Neural cell (in vitro differentiated cells): ENCODE measurements around the gene PPM1D.

Source experiments
- EP300 ChIP-seq: fragments of 450-650 bp; conservative IDR thresholded peaks from 2 replicates; pipeline ENCODE4 v1.6.1; 2014; ENCODE audit warnings: antibody characterized with exemption, mild to moderate bottlenecking, moderate library complexity; ENCODE audit not compliant: poor library complexity, severe bottlenecking
- EZH2 ChIP-seq: fragments of 200-600, 300-800 bp; shearing (Covaris generic), sonication (generic); IDR thresholded peaks from 2 replicates; pipeline ENCODE4 v1.6.1; 2014; ENCODE audit warnings: antibody characterized with exemption, low read length, borderline replicate concordance, mild to moderate bottlenecking; ENCODE audit not compliant: insufficient read depth, poor library complexity, severe bottlenecking
- TAF1 ChIP-seq: IDR thresholded peaks from 2 replicates; pipeline ENCODE4 v1.6.1; 2012; ENCODE audit warnings: low read depth
- TF ChIP-seq, protein P1 (sequence below): fragments of 450-650 bp; IDR thresholded peaks from 2 replicates; pipeline ENCODE4 v1.5.1; 2014; ENCODE audit warnings: antibody characterized with exemption, mild to moderate bottlenecking, moderate library complexity; ENCODE audit not compliant: poor library complexity, severe bottlenecking
- TF ChIP-seq, protein P2 (sequence below): IDR thresholded peaks from 2 replicates; pipeline ENCODE4 v1.6.1; 2012; ENCODE audit warnings: borderline replicate concordance

DNA sequence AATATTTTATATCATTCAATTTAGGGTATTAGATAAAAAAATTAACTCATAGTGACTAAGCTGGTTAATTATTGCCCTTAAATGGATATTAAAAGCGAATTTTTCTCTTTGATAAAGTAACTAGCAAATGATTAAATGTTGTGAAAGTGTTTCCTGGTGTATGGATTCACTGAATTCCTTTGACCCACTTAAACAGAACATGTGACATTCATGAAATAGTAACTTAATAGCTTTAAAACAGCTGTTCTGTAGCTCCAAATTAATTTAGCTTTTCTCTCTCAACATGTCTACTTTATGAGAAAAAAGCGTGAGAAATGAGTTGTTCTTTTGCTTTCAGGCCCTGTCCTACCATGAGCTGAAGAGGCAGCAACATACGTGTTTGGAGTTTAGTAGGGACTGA, 37.6 kb upstream of the PPM1D start:
- TF ChIP-seq EZH2 = no peak
- TF ChIP-seq, protein P1, sequence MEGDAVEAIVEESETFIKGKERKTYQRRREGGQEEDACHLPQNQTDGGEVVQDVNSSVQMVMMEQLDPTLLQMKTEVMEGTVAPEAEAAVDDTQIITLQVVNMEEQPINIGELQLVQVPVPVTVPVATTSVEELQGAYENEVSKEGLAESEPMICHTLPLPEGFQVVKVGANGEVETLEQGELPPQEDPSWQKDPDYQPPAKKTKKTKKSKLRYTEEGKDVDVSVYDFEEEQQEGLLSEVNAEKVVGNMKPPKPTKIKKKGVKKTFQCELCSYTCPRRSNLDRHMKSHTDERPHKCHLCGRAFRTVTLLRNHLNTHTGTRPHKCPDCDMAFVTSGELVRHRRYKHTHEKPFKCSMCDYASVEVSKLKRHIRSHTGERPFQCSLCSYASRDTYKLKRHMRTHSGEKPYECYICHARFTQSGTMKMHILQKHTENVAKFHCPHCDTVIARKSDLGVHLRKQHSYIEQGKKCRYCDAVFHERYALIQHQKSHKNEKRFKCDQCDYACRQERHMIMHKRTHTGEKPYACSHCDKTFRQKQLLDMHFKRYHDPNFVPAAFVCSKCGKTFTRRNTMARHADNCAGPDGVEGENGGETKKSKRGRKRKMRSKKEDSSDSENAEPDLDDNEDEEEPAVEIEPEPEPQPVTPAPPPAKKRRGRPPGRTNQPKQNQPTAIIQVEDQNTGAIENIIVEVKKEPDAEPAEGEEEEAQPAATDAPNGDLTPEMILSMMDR = no peak
- TF ChIP-seq, protein P2, sequence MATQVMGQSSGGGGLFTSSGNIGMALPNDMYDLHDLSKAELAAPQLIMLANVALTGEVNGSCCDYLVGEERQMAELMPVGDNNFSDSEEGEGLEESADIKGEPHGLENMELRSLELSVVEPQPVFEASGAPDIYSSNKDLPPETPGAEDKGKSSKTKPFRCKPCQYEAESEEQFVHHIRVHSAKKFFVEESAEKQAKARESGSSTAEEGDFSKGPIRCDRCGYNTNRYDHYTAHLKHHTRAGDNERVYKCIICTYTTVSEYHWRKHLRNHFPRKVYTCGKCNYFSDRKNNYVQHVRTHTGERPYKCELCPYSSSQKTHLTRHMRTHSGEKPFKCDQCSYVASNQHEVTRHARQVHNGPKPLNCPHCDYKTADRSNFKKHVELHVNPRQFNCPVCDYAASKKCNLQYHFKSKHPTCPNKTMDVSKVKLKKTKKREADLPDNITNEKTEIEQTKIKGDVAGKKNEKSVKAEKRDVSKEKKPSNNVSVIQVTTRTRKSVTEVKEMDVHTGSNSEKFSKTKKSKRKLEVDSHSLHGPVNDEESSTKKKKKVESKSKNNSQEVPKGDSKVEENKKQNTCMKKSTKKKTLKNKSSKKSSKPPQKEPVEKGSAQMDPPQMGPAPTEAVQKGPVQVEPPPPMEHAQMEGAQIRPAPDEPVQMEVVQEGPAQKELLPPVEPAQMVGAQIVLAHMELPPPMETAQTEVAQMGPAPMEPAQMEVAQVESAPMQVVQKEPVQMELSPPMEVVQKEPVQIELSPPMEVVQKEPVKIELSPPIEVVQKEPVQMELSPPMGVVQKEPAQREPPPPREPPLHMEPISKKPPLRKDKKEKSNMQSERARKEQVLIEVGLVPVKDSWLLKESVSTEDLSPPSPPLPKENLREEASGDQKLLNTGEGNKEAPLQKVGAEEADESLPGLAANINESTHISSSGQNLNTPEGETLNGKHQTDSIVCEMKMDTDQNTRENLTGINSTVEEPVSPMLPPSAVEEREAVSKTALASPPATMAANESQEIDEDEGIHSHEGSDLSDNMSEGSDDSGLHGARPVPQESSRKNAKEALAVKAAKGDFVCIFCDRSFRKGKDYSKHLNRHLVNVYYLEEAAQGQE = no peak
- TF ChIP-seq TAF1 = no peak
- TF ChIP-seq EP300 = no peak
